Skin of body (tissue), 2 donors: ENCODE results near the gene PCDHGC4. TPM values are rescaled to one million over a fixed set of nuclear protein-coding genes. Genes with fewer than 3 reads are reported as not detected.

Experiments used
- DNase-seq: peaks from one replicate; lab custom pipeline; 2025; lab: John Stamatoyannopoulos, UW
- total RNA-seq: library from RNA; depleted of rRNA; stranded (reverse); fragments of >200 nt; gene quantifications from one replicate; pipeline ENCODE4 v1.2.3, GENCODE V29; 2014

PCDHGC4 gene
- total RNA-seq, 1 donor from 2014 or later, result 5.3 TPM

- peak; percentile 54 for DNase-seq
Measured at GRCh38 chr5:141528291-141528984, 43.6 kb downstream of the PCDHGC4 start.

GRCh38 chr5:141529002-141529401 lies 44.2 kb downstream of the PCDHGC4 start:
- DNase-seq, result no peak

GRCh38 chr5:141529873-141530272 lies 45.0 kb downstream of the PCDHGC4 start:
- DNase-seq, result no peak

- no peak for DNase-seq
Measured at GRCh38 chr5:141532726-141533125, 47.9 kb downstream of the PCDHGC4 start.

GRCh38 chr5:141533897-141534296 lies 49.1 kb downstream of the PCDHGC4 start:
- no peak for DNase-seq

- DNase-seq, result no peak
Measured at GRCh38 chr5:141534492-141535213, 49.8 kb downstream of the PCDHGC4 start.

Other genes with a start within 250 kb of the PCDHGC4 start
- 3.6 TPM for gene PCDHB15, start 239.6 kb upstream of the PCDHGC4 start, total RNA-seq
- 1.4 TPM for gene SLC25A2, start 181.0 kb upstream of the PCDHGC4 start, total RNA-seq
- gene TAF7, start 164.2 kb upstream of the PCDHGC4 start, total RNA-seq, result 88.8 TPM
- 0.39 TPM for gene PCDHGA1, start 154.5 kb upstream of the PCDHGC4 start, total RNA-seq
- gene PCDHGA2, start 146.3 kb upstream of the PCDHGC4 start, total RNA-seq, result 3.6 TPM
- 1.6 TPM for gene PCDHGA3, start 141.2 kb upstream of the PCDHGC4 start, total RNA-seq
- gene PCDHGB1, start 134.9 kb upstream of the PCDHGC4 start, total RNA-seq, result 2.6 TPM
- gene PCDHGA4, start 130.0 kb upstream of the PCDHGC4 start, total RNA-seq, result 2.9 TPM
- 3.3 TPM for gene PCDHGB2, start 125.0 kb upstream of the PCDHGC4 start, total RNA-seq
- 3.6 TPM for gene PCDHGA5, start 120.9 kb upstream of the PCDHGC4 start, total RNA-seq
- 4.3 TPM for gene PCDHGB3, start 114.8 kb upstream of the PCDHGC4 start, total RNA-seq
- 3.6 TPM for gene PCDHGA6, start 111.1 kb upstream of the PCDHGC4 start, total RNA-seq
- gene PCDHGA7, start 102.3 kb upstream of the PCDHGC4 start, total RNA-seq, result 3.5 TPM
- 6.1 TPM for gene PCDHGB4, start 97.3 kb upstream of the PCDHGC4 start, total RNA-seq
- gene PCDHGA8, start 92.4 kb upstream of the PCDHGC4 start, total RNA-seq, result 3.3 TPM
- gene PCDHGB5, start 87.1 kb upstream of the PCDHGC4 start, total RNA-seq, result 8.0 TPM
- gene PCDHGA9, start 82.3 kb upstream of the PCDHGC4 start, total RNA-seq, result 4.2 TPM
- 5.6 TPM for gene PCDHGB6, start 77.0 kb upstream of the PCDHGC4 start, total RNA-seq
- gene PCDHGA10, start 72.0 kb upstream of the PCDHGC4 start, total RNA-seq, result 4.9 TPM
- gene PCDHGB7, start 67.4 kb upstream of the PCDHGC4 start, total RNA-seq, result 7.6 TPM
- 6.1 TPM for gene PCDHGA11, start 64.0 kb upstream of the PCDHGC4 start, total RNA-seq
- gene PCDHGA12, start 54.5 kb upstream of the PCDHGC4 start, total RNA-seq, result 3.9 TPM
- gene PCDHGC3, start 9.1 kb upstream of the PCDHGC4 start, total RNA-seq, result 36.7 TPM
- gene PCDHGC5, start 4.1 kb downstream of the PCDHGC4 start, total RNA-seq, result 2.9 TPM
- 23.3 TPM for gene DIAPH1, start 134.0 kb downstream of the PCDHGC4 start, total RNA-seq
- 60.5 TPM for gene HDAC3, start 151.8 kb downstream of the PCDHGC4 start, total RNA-seq
- gene RELL2, start 152.0 kb downstream of the PCDHGC4 start, total RNA-seq, result 1.1 TPM
- 22.4 TPM for gene FCHSD1, start 166.4 kb downstream of the PCDHGC4 start, total RNA-seq
- gene ARAP3, start 197.2 kb downstream of the PCDHGC4 start, total RNA-seq, result 5.0 TPM